Stimulated activated naive CD4-positive, alpha-beta T cell treated with Interleukin-2 at 50 U/mL for 16 hours (primary cell): ENCODE data around the gene FUT6.
A peak's percentile ranks its signal among the peaks of the same experiment; 100 is the strongest.

Experiments used
- DNase-seq: peaks from one replicate; lab custom pipeline; 2025; lab: John Stamatoyannopoulos, UW

FUT6 gene

GRCh38 chr19:5804516-5805461, 34.7 kb downstream of the FUT6 start, which contains the start of gene NRTN:
Gene NRTN, plus strand, starts transcription at chr19:5805067. Its CDS starts 19,099 bp downstream, at chr19:5824166.
- peak; percentile 48 for DNase-seq

- DNase-seq = peak; percentile 90
Measured at GRCh38 chr19:5803752-5804515, 35.6 kb downstream of the FUT6 start.

- DNase-seq = no peak
Measured at GRCh38 chr19:5803441-5803751, 36.1 kb downstream of the FUT6 start.

GRCh38 chr19:5801796-5802619, 37.5 kb downstream of the FUT6 start:
- DNase-seq = no peak

- no peak for DNase-seq
Measured at GRCh38 chr19:5800361-5801270, 38.9 kb downstream of the FUT6 start.

GRCh38 chr19:5799247-5800241, 40.0 kb downstream of the FUT6 start:
- DNase-seq = no peak

GRCh38 chr19:5798244-5798643, 41.3 kb downstream of the FUT6 start:
- DNase-seq = no peak

GRCh38 chr19:5795382-5795919, 44.1 kb downstream of the FUT6 start:
- DNase-seq = no peak

- no peak for DNase-seq
Measured at GRCh38 chr19:5793188-5793587, 46.3 kb downstream of the FUT6 start.

- no peak for DNase-seq
Measured at GRCh38 chr19:5792224-5792623, 47.3 kb downstream of the FUT6 start.

GRCh38 chr19:5790559-5791520, 48.7 kb downstream of the FUT6 start, which contains the start of gene DUS3L:
Gene DUS3L, minus strand, starts transcription at chr19:5791163. Its CDS starts 22 bp downstream, at chr19:5791141.
- peak; percentile 95 for DNase-seq

- DNase-seq = no peak
Measured at GRCh38 chr19:5789886-5790558, 49.5 kb downstream of the FUT6 start.

GRCh38 chr19:5789351-5789761, 50.1 kb downstream of the FUT6 start:
- no peak for DNase-seq

GRCh38 chr19:5788422-5788821, 51.1 kb downstream of the FUT6 start:
- no peak for DNase-seq

GRCh38 chr19:5787409-5788182, 51.9 kb downstream of the FUT6 start:
- no peak for DNase-seq

- DNase-seq = no peak
Measured at GRCh38 chr19:5786593-5787408, 52.7 kb downstream of the FUT6 start.
